Measurements from ENCODE around the gene GOLGA1.

The GOLGA1 gene

DNA sequence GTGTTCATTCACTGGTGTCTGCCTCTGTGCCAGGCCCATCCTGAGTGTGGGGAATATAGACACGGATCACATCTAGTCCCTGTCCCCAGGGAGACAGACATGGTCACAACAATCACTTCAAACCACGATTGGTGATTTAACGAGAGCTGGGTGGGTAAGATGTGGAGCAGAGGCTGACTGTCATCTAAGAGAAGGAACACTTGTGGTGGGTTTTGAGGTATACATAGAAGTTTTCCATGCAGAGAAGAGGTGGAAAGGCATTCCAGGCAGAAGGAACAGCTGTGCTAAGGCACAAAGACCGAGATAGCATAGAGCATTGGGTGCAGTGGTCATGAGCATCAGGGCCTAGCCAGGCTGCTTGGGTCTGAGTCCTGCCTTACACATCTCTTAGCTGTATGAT is 110.3 kb downstream of the GOLGA1 start:
- no peak for DNase-seq

DNA sequence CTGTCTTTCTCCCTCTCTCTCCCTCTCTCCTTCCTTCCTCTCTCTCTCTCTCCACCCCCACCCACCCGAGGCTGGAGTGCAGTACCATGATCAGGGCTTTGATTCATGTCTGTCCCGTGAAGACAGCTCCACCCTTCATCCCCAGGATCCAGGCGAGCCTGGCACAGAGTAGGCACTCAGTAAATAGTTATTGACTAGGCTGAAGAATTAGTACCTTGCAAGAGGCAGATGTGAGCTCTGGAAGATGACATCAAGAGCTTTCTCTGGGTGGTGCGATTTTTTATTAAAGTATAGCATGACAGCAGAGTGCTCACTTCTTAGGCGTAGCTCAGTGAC is 111.6 kb downstream of the GOLGA1 start:
- no peak for DNase-seq

GRCh38 chr9:124828489-124829333 is 112.2 kb downstream of the GOLGA1 start:
- no peak for DNase-seq

Data from NCI-H2029 (cell line).